IPS-18a (cell line): Measurements from ENCODE around the gene RPTOR.

Experiments
- H3K27ac ChIP-seq: one replicate; pipeline ENCODE4 v1.5.1; 2013; ENCODE audit warnings: low read length
- H3K27me3 ChIP-seq: one replicate; pipeline ENCODE4 v1.6.1; 2013; ENCODE audit warnings: mild to moderate bottlenecking, low read length; ENCODE audit not compliant: control insufficient read depth, insufficient read depth
- H3K36me3 ChIP-seq: one replicate; pipeline ENCODE4 v1.6.1; 2013; ENCODE audit warnings: low read depth, low read length; ENCODE audit not compliant: control insufficient read depth
- H3K4me1 ChIP-seq: one replicate; pipeline ENCODE4 v1.6.1; 2013; ENCODE audit warnings: low read depth, low read length; ENCODE audit not compliant: control insufficient read depth
- H3K4me3 ChIP-seq: one replicate; pipeline ENCODE4 v1.5.1; 2013; ENCODE audit warnings: low read length
- H3K9ac ChIP-seq: one replicate; pipeline ENCODE4 v1.6.1; 2013; ENCODE audit warnings: mild to moderate bottlenecking, low read length, moderate library complexity
- H3K9me3 ChIP-seq: one replicate; pipeline ENCODE4 v1.6.1; 2013; ENCODE audit warnings: low read depth, low read length; ENCODE audit not compliant: control insufficient read depth

The RPTOR gene

DNA sequence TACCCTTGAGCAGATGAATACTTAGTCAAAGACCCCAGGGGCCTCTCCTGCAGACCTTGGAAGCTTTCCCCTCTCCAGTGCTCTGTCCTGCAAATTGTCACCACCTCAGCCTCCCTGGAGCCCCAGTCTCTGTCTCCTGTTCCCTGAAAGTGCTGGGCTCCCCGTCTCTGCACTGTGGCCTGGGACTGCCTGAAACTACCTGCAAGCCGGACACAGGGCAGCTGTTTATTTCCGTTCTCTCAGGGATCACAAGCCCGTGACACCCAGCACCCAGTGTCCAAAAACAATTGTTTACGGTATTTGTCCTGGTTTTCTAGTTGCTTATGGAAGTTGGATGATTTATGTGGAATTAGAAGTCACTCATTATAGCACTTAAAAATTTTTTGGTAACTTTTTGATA, 365.4 kb downstream of the RPTOR start:
- no peak overlapping the region for H3K4me3 ChIP-seq
- H3K27ac ChIP-seq = no peak overlapping the region
- no peaks in the 10 kb centered on the region for H3K9me3 ChIP-seq
- no peaks in the 10 kb centered on the region for H3K27me3 ChIP-seq
- H3K4me1 ChIP-seq = no peaks in the 10 kb centered on the region
- no peak overlapping the region for H3K9ac ChIP-seq
- peaks cover 8% of the 10 kb centered on the region for H3K36me3 ChIP-seq

- Histone ChIP-seq H3K27me3 (no peaks in the 10 kb centered on the region), H3K9me3 (no peaks in the 10 kb centered on the region), H3K4me3 (no peak overlapping the region), H3K9ac (no peak overlapping the region), H3K4me1 (no peaks in the 10 kb centered on the region), H3K27ac (no peak overlapping the region), H3K36me3 (peaks cover 8% of the 10 kb centered on the region)
These were observed 367.8 kb downstream of the RPTOR start for GRCh38 chr17:80912476-80912875.

- Histone ChIP-seq H3K27me3 (no peaks in the 10 kb centered on the region), H3K9me3 (no peaks in the 10 kb centered on the region), H3K36me3 (peaks cover 5% of the 10 kb centered on the region), H3K4me3 (no peak overlapping the region), H3K4me1 (no peaks in the 10 kb centered on the region), H3K27ac (no peak overlapping the region), H3K9ac (no peak overlapping the region)
These were observed 369.5 kb downstream of the RPTOR start for GRCh38 chr17:80913928-80914821.

DNA sequence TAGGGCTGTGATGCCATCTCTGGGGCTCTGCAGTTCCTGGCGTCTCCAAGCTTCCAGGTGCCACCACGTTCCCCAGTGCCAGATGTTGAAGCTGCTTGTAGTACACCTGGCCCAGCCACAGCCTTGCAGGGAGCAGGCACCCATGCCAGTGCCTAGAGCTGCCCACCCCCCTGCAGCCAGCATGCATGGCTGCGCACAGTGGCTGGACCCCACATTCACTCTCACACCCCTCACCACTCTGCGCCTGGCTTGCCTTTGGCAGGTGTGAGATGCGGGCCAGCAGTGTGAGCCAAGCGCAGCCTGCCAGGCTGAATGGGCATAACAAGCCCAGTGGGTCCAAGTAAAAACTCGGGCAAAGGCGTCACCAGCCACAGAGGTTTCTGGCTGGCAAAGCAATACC, 371.6 kb downstream of the RPTOR start:
- Histone ChIP-seq H3K9ac (no peak overlapping the region), H3K36me3 (peaks cover 5% of the 10 kb centered on the region)

DNA sequence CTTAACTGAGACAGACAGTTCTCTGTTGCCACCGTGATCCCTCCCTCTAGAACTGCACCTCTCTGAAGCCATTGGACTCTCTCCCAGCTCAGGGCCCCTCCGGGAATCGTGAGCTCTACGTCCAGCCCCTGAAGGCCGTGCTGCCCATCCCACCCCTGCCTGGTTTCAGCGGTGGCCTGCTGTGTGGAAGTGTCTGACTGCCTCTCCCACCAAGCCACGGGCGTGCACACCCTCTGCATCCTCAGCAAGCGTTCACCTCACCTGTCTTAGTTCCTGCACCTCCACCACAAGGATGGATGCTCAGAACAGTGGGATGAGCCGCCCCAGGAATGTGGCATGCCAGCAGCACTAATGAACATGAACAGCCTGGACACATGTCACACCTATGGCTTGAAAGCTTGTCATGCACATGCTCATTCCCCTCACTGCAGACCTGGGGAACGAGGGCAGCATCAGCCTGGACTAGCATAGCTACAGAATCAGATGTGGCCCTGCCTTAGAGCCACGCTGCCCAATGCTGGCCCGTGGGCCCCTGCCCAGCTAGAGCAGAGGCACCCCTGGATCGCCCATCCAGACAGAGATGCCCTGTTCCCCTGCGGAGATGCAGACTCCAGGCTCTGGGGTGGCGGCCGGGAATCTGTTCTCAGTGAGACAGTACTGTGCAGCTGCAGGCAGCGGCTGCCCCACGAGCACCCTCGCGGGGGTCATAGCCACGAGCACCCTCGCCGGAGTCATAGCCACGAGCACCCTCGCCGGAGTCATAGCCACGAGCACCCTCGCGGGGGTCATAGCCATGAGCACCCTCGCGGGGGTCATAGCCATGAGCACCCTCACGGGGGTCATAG, 373.3 kb downstream of the RPTOR start:
- H3K9ac ChIP-seq = no peak overlapping the region
- no peak overlapping the region for H3K4me3 ChIP-seq
- H3K27me3 ChIP-seq = no peaks in the 10 kb centered on the region
- no peaks in the 10 kb centered on the region for H3K4me1 ChIP-seq
- H3K36me3 ChIP-seq = no peaks in the 10 kb centered on the region
- H3K9me3 ChIP-seq = no peaks in the 10 kb centered on the region
- H3K27ac ChIP-seq = no peak overlapping the region

More for the DNA sequence above, 371.6 kb downstream of the RPTOR start:
- H3K4me3 ChIP-seq = no peak overlapping the region
- no peaks in the 10 kb centered on the region for H3K4me1 ChIP-seq
- no peaks in the 10 kb centered on the region for H3K9me3 ChIP-seq
- no peak overlapping the region for H3K27ac ChIP-seq
- H3K27me3 ChIP-seq = no peaks in the 10 kb centered on the region

DNA sequence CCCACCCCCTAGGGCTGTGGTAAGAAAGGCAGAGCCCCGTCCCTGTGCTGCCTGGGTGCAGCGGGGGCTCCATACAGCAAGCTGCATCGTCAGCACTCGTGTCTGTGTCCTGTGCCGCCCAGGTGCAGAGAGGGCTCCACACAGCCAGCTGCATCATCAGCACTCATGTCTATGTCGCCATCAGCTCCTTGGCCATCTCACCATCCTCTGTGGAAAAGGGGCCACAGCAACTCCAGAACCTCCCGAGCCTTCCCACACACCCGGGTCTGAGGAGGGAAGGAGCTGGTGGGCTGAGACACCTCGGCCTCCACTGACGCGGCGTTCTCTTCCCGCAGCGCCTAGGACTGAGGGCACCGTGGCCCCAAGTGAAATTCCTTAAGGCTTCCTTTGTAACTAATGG, 374.1 kb downstream of the RPTOR start:
- Histone ChIP-seq H3K27me3 (no peaks in the 10 kb centered on the region), H3K36me3 (peaks cover 2% of the 10 kb centered on the region)

DNA sequence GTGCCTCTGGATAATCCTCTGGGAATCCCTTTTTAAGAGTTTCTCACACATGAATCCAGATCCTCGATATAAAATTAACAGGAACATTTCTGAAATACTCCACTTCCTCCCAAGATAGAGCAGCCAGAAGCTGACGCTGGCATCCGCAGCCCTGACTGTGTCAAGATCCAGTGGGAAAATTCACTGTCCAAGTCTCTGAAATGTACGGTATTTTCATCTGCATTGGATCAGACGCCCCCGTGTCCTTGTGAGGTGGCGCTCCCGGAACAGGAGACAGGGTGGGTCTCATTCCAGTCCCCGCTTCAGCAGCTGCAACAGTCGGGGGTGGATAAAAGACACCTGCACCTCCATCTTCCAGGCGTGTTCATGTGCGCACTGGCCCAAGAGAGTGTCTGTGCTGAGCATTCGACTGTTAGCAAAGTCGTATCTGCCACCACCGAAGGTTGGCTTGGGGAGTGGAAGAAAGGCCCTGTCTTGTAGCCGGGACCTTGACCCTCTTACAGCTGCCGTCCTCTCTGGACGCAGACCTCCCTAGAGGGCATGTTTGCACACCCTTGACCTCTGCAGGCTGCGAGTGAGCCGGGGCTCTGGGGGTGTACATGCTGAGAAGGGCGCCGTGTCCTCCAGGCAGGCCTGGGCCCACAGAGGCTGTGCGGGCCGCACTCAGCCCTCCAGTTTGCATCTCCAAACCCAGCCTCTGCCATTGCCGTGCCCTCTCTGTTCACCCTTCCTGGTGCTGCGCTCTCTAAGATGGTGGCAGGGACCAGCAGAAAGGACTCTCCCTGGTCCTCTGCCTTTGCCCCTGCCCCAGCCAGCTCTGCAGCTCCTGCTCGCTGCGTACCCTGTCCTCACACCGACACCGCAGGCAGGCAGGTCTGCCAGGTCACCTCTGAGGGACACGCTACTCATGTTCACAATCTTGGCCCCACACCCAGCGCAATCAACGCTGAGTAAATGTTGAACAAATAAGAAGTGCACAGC, 375.0 kb downstream of the RPTOR start:
- Histone ChIP-seq H3K4me1 (no peaks in the 10 kb centered on the region), H3K27ac (no peak overlapping the region), H3K36me3 (peaks cover 3% of the 10 kb centered on the region), H3K9me3 (no peaks in the 10 kb centered on the region), H3K9ac (no peak overlapping the region), H3K27me3 (no peaks in the 10 kb centered on the region), H3K4me3 (no peak overlapping the region)

More for the DNA sequence above, 374.1 kb downstream of the RPTOR start:
- no peak overlapping the region for H3K9ac ChIP-seq
- no peak overlapping the region for H3K27ac ChIP-seq
- no peaks in the 10 kb centered on the region for H3K4me1 ChIP-seq
- no peak overlapping the region for H3K4me3 ChIP-seq
- no peaks in the 10 kb centered on the region for H3K9me3 ChIP-seq

GRCh38 chr17:80920441-80920840, 375.8 kb downstream of the RPTOR start:
- H3K4me1 ChIP-seq = no peaks in the 10 kb centered on the region
- no peak overlapping the region for H3K4me3 ChIP-seq
- H3K27ac ChIP-seq = no peak overlapping the region
- peaks cover 3% of the 10 kb centered on the region for H3K27me3 ChIP-seq
- H3K9ac ChIP-seq = no peak overlapping the region
- peaks cover 3% of the 10 kb centered on the region for H3K36me3 ChIP-seq
- no peaks in the 10 kb centered on the region for H3K9me3 ChIP-seq

GRCh38 chr17:80921159-80921558, 376.5 kb downstream of the RPTOR start:
- peaks cover 3% of the 10 kb centered on the region for H3K36me3 ChIP-seq

GRCh38 chr17:80921741-80922579, 377.3 kb downstream of the RPTOR start:
- H3K27me3 ChIP-seq = peaks cover 18% of the 10 kb centered on the region
- H3K4me3 ChIP-seq = no peak overlapping the region
- no peak overlapping the region for H3K27ac ChIP-seq
- H3K36me3 ChIP-seq = peaks cover 3% of the 10 kb centered on the region
- no peaks in the 10 kb centered on the region for H3K9me3 ChIP-seq
- no peak overlapping the region for H3K9ac ChIP-seq
- H3K4me1 ChIP-seq = peaks cover 7% of the 10 kb centered on the region

More at GRCh38 chr17:80921159-80921558, 376.5 kb downstream of the RPTOR start:
- H3K27me3 ChIP-seq = peaks cover 11% of the 10 kb centered on the region
- no peaks in the 10 kb centered on the region for H3K9me3 ChIP-seq
- H3K27ac ChIP-seq = no peak overlapping the region
- peaks cover 2% of the 10 kb centered on the region for H3K4me1 ChIP-seq
- H3K9ac ChIP-seq = no peak overlapping the region
- H3K4me3 ChIP-seq = no peak overlapping the region
